GM21526 (cell line): ENCODE data around the gene SECTM1.

ENCODE experiments used
- ATAC-seq: cut with Tn5 transposase; IDR thresholded peaks from one replicate; pipeline ENCODE4 v1.9.1; 2021; ENCODE audit warnings: moderate library complexity; ENCODE audit not compliant: unreplicated experiment, low FRiP score

SECTM1 gene

GRCh38 chr17:82317394-82318168 lies 16.0 kb downstream of the SECTM1 start, which contains the start of gene CD7:
Gene CD7 (minus strand): TSS chr17:82317608. CDS start chr17:82317495, 113 bp downstream.
- no peak for ATAC-seq

GRCh38 chr17:82316651-82317393 lies 16.7 kb downstream of the SECTM1 start:
- no peak for ATAC-seq

GRCh38 chr17:82315703-82316358 lies 17.7 kb downstream of the SECTM1 start:
- ATAC-seq = no peak

DNA sequence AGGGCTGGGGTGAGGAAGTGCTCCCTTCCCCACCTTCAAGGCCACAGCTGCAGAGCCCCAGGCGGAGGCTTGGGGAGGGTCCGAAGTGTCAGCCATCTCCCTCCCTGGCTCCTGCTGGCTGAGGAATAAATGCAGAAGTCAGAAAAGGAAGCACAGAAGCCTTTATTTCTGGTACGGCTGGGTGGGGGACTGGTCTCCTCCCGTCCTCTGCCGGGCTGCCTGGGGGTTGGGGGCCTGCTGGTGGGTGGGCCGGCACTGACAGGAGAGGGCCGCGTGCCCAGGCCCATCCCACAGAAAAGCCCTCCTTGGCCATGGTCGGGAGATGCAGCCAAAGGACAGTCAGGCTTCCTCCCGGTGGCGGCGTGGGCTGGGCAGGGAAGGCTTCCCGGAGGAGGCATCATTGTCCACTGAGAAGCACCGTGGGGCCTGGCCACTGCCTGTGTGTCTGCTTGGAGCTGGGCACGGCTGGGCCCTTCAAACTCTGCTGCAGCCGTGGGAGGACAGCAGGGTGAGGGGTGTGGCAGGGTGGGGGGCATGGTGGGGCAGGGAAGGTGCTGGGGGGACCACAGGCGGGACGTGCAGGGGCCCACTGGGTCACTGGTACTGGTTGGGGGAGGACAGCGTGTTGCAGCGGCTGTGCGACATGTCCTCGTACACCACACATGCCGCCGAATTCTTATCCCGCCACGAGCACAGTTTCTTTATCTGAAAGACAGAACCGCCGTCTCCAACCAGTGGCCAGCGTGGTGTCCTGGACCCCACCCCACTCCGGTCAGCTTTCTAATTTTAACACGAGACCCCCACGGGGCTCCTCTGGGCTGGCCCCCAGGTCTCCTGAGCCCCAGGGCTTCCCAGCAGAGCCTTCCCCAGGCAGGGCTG lies 18.6 kb downstream of the SECTM1 start:
- ATAC-seq = no peak

- no peak for ATAC-seq
These were observed 19.4 kb downstream of the SECTM1 start for GRCh38 chr17:82314012-82314726.

DNA sequence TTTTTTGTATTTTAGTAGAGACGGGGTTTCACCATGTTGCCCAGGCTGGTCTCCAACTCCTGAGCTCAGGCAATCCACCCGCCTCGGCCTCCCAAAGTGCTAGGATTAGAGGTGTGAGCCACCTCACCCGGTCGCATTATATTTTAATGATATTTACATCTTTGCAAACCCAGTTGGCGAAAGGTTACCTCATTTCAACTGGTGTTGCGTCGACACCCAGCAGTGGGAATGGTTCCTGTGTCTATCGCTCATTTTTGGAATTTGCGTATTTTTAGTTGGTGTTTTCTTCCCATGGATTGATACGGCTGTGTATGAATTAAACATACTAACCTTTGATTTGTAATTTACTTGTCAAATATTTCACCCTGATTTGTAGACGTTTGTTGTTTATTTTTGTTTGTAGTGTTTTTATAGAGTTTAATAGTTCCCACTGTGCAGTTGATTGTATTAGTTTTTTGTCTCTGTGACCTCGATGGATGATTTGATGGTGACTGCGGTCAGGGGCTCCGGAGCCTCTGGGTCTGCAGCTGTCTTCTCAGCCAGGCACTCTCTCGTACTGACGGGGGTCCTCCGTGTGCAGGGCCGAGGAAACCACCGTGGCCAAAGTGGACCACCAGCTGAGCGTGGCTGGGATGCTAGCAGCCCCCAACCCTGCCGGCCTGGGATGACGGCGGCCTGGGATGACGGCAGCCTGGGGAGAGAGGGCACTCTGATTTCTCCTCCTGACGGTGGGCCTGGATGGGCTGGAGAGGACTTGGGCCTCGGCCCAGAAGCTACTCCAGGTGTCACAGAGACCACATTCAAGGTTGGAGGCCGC lies 20.2 kb downstream of the SECTM1 start:
- no peak for ATAC-seq

GRCh38 chr17:82311971-82312370 lies 21.6 kb downstream of the SECTM1 start:
- no peak for ATAC-seq

- no peak for ATAC-seq
These were observed 22.7 kb downstream of the SECTM1 start for GRCh38 chr17:82310877-82311276.

- no peak for ATAC-seq
These were observed 23.7 kb downstream of the SECTM1 start for GRCh38 chr17:82309656-82310570.

DNA sequence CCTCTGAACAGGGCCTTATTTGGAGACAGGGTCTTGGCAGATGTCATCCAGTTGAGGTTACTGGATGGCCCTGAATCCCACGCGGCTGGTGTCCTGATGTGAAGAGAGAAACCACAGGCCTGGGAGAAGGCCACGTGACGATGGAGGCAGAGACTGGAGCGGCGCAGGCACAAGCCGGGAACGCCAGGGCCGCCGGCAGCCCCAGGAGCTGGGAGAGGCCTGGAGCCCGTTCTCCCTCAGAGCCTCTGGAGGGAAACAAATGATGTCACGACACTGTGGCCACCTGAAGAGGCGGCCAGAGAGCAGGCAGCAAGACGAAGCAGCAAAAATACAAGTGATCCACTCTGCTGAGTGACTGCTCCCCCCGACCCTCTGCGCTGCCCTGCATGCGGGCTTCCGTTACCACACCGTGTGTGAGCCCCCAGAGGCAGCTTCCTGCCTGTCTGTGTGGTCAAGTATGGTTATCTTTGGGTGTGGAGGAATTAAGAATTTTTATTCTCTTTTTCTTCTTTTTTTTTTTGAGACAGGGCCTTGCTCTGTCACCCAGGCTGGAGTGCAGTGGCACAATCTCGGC lies 27.8 kb downstream of the SECTM1 start:
- no peak for ATAC-seq

- no peak for ATAC-seq
These were observed 28.5 kb downstream of the SECTM1 start for GRCh38 chr17:82304826-82305726.

DNA sequence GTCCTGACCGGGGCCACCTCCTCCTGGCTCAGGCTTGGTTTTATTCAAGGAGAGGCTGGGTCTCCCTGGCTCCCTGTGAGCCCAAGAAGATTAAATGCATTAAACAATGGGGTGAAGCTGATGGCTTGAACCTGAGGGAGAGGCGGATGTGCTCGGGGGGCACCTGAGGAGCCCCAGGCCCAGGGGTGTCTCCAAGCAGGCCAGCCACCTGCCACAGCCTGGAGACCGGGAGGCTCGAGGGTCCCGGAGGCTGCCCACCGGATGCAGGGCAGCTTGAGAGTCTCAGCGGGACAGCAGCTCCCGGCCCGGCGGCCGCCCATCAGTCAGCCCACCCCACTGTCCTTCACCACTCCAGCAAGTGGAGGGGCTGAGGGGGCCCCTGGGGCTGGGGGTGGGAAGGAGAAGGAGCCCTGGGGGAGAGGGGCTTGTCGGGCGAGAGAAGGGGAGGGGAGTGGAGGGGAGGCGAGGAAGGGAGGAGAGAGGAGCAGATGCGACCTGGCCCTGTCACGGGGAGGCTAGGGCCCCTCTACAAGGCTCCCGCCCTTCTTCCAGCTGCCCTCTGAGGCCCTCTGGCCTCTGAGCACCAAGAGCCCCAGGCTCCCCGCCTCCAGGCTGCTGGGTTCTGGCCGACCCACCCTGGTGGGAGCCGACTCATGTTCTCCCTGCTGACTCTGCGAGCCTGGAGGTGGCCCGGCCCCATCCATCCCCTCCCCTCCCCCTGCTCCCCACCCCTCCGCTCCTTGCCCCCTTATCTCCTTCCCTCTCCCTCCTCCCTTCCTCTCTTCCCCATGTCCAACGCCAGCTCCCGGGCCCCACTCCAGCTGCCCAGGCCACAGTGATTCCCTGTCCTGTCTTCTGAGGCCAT lies 29.4 kb downstream of the SECTM1 start:
- ATAC-seq = no peak

- no peak for ATAC-seq
These were observed 30.3 kb downstream of the SECTM1 start for GRCh38 chr17:82302991-82303943.

- no peak for ATAC-seq
These were observed 31.0 kb downstream of the SECTM1 start for GRCh38 chr17:82302568-82302963.
